B cell (primary cell): ENCODE data around the gene THUMPD1. TPM values are rescaled to one million over a fixed set of nuclear protein-coding genes. Genes with fewer than 3 reads are reported as not detected.
"Not testable (repeated sequence)": the region's sequence is repeated elsewhere in the genome, so short reads cannot be mapped to it uniquely, and the experiment has no call there.

ENCODE experiments used
- ATAC-seq: fragments of 200-7000 bp; cut with Tn5 transposase; one replicate; pipeline ENCODE4 v1.10.0; 2021; ENCODE audit warnings: low read depth, mild to moderate bottlenecking, moderate number of reproducible peaks, moderate library complexity
- CTCF ChIA-PET: fragments of 350-600 bp; sonication (Branson Sonifier 250); formaldehyde crosslinking; loops from one replicate; lab custom pipeline; 2021; ENCODE audit warnings: antibody characterized with exemption, inconsistent platforms; lab: Charles Lee
- POLR2A ChIA-PET: fragments of 350-600 bp; sonication (Branson Sonifier 250); formaldehyde crosslinking; loops from one replicate; lab custom pipeline; 2021; ENCODE audit warnings: antibody characterized with exemption; lab: Charles Lee
- DNase-seq: peaks from one replicate; pipeline ENCODE4 v3.0.0; 2013
- H2AFZ ChIP-seq: 2 replicates; pipeline ENCODE4 v1.6.1; 2012; ENCODE audit warnings: mild to moderate bottlenecking, low read depth, low read length; ENCODE audit not compliant: insufficient read depth, poor library complexity, severe bottlenecking
- H3K27ac ChIP-seq, 2 donors: 1 replicate in 1 of 2; 2 replicates in 1 of 2; pipeline ENCODE4 v1.5.1; 2012 to 2013; ENCODE audit warnings: low read length in 2 of 2, mild to moderate bottlenecking in 2 of 2, moderate library complexity in 1 of 2
- H3K27me3 ChIP-seq, 4 experiments: fragments of 200-600 bp in 1 of 4; sonication (generic) in 1 of 4; replicated peaks in 1 of 4; 1 replicate in 2 of 4; 2 replicates in 2 of 4; pipeline versions ENCODE4 v1.6.1 to v1.7.0; 2013 to 2016; ENCODE audit warnings: low read length in 3 of 4, mild to moderate bottlenecking in 2 of 4, mixed read lengths in 1 of 4, moderate library complexity in 1 of 4; ENCODE audit not compliant: insufficient read depth in 4 of 4, control insufficient read depth in 3 of 4; ENCODE audit errors: control extremely low read depth in 1 of 4
- H3K36me3 ChIP-seq, 2 experiments: replicated peaks in 1 of 2; 1 replicate in 1 of 2; 2 replicates in 1 of 2; pipeline versions ENCODE4 v1.6.1 to v1.7.1; 2013; ENCODE audit warnings: low read length in 1 of 2; ENCODE audit not compliant: insufficient read depth in 2 of 2, control insufficient read depth in 1 of 2; ENCODE audit errors: control extremely low read depth in 1 of 2, extremely low read depth in 1 of 2
- H3K4me1 ChIP-seq, 2 donors: fragments of 200-600 bp in 1 of 2; sonication (generic) in 1 of 2; 1 replicate in 1 of 2; 2 replicates in 1 of 2; pipeline versions ENCODE4 v1.5.1 to v1.6.1; 2013 to 2017; ENCODE audit warnings: low read length in 2 of 2; ENCODE audit not compliant: control insufficient read depth in 2 of 2, insufficient read depth in 2 of 2
- H3K4me2 ChIP-seq: replicated peaks from 2 replicates; pipeline ENCODE3; 2012; ENCODE audit warnings: mild to moderate bottlenecking, low read depth, low read length; ENCODE audit not compliant: poor library complexity, severe bottlenecking
- H3K4me3 ChIP-seq, 5 experiments: fragments of 200-600 bp in 1 of 5; sonication (generic) in 1 of 5; 1 replicate in 3 of 5; 2 replicates in 2 of 5; pipeline versions ENCODE4 v1.5.1 to v1.7.0; 2011 to 2016; ENCODE audit warnings: low read length in 4 of 5, mild to moderate bottlenecking in 4 of 5, low read depth in 2 of 5, control low read depth in 1 of 5, moderate library complexity in 1 of 5; ENCODE audit not compliant: insufficient read depth in 1 of 5; ENCODE audit errors: control extremely low read depth in 1 of 5, extremely low read depth in 1 of 5
- H3K79me2 ChIP-seq: fragments of 200-600 bp; sonication (generic); one replicate; pipeline ENCODE4 v1.6.0; 2016; ENCODE audit warnings: low read length; ENCODE audit not compliant: control insufficient read depth, insufficient read depth
- H3K9ac ChIP-seq: fragments of 200-600 bp; sonication (generic); 2 replicates; pipeline ENCODE4 v1.6.1; 2017; ENCODE audit warnings: mild to moderate bottlenecking, low read length, moderate library complexity
- H3K9me3 ChIP-seq, 3 donors: one replicate each; pipeline versions ENCODE4 v1.6.1 to v1.7.1; 2013; ENCODE audit warnings: low read length in 2 of 3; ENCODE audit not compliant: control insufficient read depth in 2 of 3, insufficient read depth in 1 of 3; ENCODE audit errors: control extremely low read depth in 1 of 3
- H4K20me1 ChIP-seq: 2 replicates; pipeline ENCODE4 v1.6.0; 2012; ENCODE audit warnings: mild to moderate bottlenecking, low read length; ENCODE audit not compliant: insufficient read depth, control insufficient read depth, poor library complexity, severe bottlenecking
- H3K27ac Mint-ChIP-seq: one replicate; pipeline ENCODE4 v1.8.0; 2021; ENCODE audit warnings: mixed read lengths
- H3K27me3 Mint-ChIP-seq: one replicate; pipeline ENCODE4 v1.8.0; 2021; ENCODE audit warnings: mixed read lengths
- H3K4me1 Mint-ChIP-seq: one replicate; pipeline ENCODE4 v1.8.0; 2021; ENCODE audit warnings: mixed read lengths
- H3K4me3 Mint-ChIP-seq: one replicate; pipeline ENCODE4 v1.8.0; 2021; ENCODE audit warnings: mixed read lengths
- H3K9me3 Mint-ChIP-seq: one replicate; pipeline ENCODE4 v1.8.0; 2022; ENCODE audit warnings: mixed read lengths; ENCODE audit not compliant: insufficient read depth
- EZH2 ChIP-seq: IDR thresholded peaks from 2 replicates; pipeline ENCODE4 v1.6.1; 2012; ENCODE audit warnings: borderline replicate concordance, low read depth, mild to moderate bottlenecking, moderate library complexity, low read length; ENCODE audit not compliant: insufficient read depth, poor library complexity, severe bottlenecking
- WGBS: methylation state at CpG from one replicate; pipeline ENCODE4 v1.1.5; 2013; ENCODE audit warnings: missing lambda C conversion rate; ENCODE audit not compliant: insufficient coverage; 5-methylcytosine and 5-hydroxymethylcytosine counted together
- intact Hi-C: fragments of 100-400 bp; cut with micrococcal nuclease; formaldehyde crosslinking; loops from one replicate; pipeline ENCODE4 v1.10.0; 2022
- polyA plus RNA-seq: library from polyadenylated mRNA; depleted of rRNA; stranded (reverse); fragments of >200 nt; gene quantifications from 2 replicates; pipeline ENCODE4 v1.2.3, GENCODE V29; 2012
- total RNA-seq, 2 donors: library from RNA; stranded (reverse); fragments of 120-200 nt in 1 of 2; gene quantifications; 1 replicate in 1 of 2; 2 replicates in 1 of 2; pipeline versions ENCODE4 v1.2.3 to v1.2.4, GENCODE V29; 2013 to 2022
- TF ChIP-seq, protein P1 (sequence below): fragments of 200-600 bp; IDR thresholded peaks from one replicate; pipeline ENCODE4 v1.8.0; 2022; ENCODE audit warnings: antibody characterized with exemption, mild to moderate bottlenecking

The THUMPD1 gene
- total and polyA plus RNA-seq, 2 donors (not counting 1 experiment from before 2014, with no cell fraction given) = 52.5 to 72.6 TPM

DNA sequence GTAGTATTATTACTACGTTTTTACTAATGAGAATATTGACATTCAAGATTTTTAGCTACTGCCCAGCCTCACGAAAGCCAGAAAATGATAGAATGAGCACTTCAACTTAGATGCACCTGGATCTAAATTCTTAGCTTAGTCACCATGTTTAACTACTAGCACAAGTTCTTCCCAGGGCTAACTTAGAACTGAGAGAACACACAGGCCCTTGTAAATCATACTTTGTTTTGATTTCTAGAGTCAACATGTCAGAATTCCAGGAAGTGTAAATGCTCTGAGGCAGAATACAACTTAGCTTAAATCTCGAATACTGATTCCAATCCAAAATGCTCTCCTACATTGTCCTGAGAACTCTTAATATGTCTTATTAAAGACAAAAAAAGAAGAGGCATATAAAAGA is 37.3 kb downstream of the THUMPD1 start:
- WGBS = 100% methylated on average over 1 of the region's 3 CpGs
- Histone ChIP-seq H4K20me1 (no peaks in the 10 kb centered on the region), H3K4me2 (no peak overlapping the region), H3K9ac (no peak overlapping the region), H3K4me1 (no peaks in the 10 kb centered on the region), H3K9me3 (no peaks in the 10 kb centered on the region), H3K79me2 (no peaks in the 10 kb centered on the region), H2AFZ (no peak overlapping the region), H3K4me3 (no peak overlapping the region), H3K27ac (no peak overlapping the region), H3K36me3 (no peaks in the 10 kb centered on the region), H3K27me3 (no peaks in the 10 kb centered on the region)
- CTCF ChIA-PET = no interaction called here
- ATAC-seq = no peak
- Mint-ChIP-seq H3K4me1 (no peaks in the 10 kb centered on the region), H3K27ac (no peak overlapping the region), H3K4me3 (no peak overlapping the region), H3K27me3 (no peaks in the 10 kb centered on the region), H3K9me3 (no peaks in the 10 kb centered on the region)
- TF ChIP-seq, protein P1, sequence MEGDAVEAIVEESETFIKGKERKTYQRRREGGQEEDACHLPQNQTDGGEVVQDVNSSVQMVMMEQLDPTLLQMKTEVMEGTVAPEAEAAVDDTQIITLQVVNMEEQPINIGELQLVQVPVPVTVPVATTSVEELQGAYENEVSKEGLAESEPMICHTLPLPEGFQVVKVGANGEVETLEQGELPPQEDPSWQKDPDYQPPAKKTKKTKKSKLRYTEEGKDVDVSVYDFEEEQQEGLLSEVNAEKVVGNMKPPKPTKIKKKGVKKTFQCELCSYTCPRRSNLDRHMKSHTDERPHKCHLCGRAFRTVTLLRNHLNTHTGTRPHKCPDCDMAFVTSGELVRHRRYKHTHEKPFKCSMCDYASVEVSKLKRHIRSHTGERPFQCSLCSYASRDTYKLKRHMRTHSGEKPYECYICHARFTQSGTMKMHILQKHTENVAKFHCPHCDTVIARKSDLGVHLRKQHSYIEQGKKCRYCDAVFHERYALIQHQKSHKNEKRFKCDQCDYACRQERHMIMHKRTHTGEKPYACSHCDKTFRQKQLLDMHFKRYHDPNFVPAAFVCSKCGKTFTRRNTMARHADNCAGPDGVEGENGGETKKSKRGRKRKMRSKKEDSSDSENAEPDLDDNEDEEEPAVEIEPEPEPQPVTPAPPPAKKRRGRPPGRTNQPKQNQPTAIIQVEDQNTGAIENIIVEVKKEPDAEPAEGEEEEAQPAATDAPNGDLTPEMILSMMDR = no peak
- no peak for TF ChIP-seq EZH2
- intact Hi-C loops = no loop called here
- DNase-seq = no peak
- POLR2A ChIA-PET = no interaction called here

DNA sequence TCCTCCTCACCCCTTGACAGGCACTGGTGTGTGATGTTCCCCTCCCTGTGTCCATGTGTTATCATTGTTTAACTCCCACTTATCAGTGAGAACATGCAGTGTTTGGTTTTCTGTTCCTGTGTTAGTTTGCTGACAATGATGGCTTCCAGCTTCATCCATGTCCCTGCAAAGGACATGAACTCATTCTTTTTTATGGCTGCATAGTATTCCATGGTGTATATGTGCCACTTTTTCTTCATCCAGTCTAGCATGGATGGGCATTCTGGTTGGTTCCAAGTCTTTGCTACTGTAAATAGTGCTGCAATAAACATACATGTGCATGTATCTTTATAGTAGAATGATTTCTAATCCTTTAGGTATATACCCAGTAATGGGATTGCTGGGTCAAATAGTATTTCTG is 39.9 kb downstream of the THUMPD1 start:
- not testable (repeated sequence) for ATAC-seq

More for the DNA sequence above, 39.9 kb downstream of the THUMPD1 start:
- H3K9ac ChIP-seq, H3K4me3 ChIP-seq, H3K9me3 ChIP-seq, H3K4me2 ChIP-seq, CTCF ChIA-PET, H3K36me3 ChIP-seq, H2AFZ ChIP-seq, H4K20me1 ChIP-seq, H3K4me1 Mint-ChIP-seq, H3K9me3 Mint-ChIP-seq, H3K27ac ChIP-seq, POLR2A ChIA-PET, H3K27me3 Mint-ChIP-seq, intact Hi-C loops, H3K27ac Mint-ChIP-seq, H3K4me1 ChIP-seq, H3K4me3 Mint-ChIP-seq, H3K79me2 ChIP-seq, H3K27me3 ChIP-seq, DNase-seq: not testable (repeated sequence)
